Measurements from ENCODE around the gene MAD2L2. TPM values are rescaled to one million over a fixed set of nuclear protein-coding genes. Genes with fewer than 3 reads are reported as not detected.

The MAD2L2 gene
- total and polyA plus RNA-seq, 9 donors = 13.0 to 35.9 (median 27.8) TPM

DNA sequence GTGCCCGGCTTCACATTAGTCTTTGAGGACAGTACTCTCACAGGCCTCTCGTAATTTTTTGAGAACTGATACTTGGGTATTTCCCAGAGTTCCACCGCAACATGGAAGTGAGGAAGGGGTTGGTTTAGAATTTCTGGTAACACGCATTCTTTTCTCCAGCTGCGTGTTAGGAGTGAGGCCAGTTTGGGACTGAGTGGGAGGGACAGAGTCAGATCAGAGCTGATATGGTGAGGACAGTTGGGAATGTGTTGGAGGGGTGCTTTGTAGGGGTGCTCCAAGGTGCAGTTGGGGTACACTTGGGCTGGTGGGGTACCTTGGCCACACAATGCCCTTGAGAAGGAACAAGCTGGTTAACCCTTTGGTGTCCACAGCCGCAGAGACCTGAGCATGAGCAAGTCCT, 10.2 kb downstream of the MAD2L2 start:
- intact Hi-C loops (cut with DNase I) = no loop called here
- Histone ChIP-seq H3K36me3 (no peaks in the 10 kb centered on the region), H3K27me3 (no peaks in the 10 kb centered on the region), H3K4me1 (ENCODE audit: insufficient read depth) (no peaks in the 10 kb centered on the region), H3K27ac (no peak overlapping the region), H3K9me3 (no peaks in the 10 kb centered on the region), H3K4me3 (no peak overlapping the region)
- no peak for TF ChIP-seq POLR2A (IDR thresholded peaks at IDR 0.05)
- TF ChIP-seq EP300 (IDR thresholded peaks at IDR 0.05) = no peak
- TF ChIP-seq, protein P1, sequence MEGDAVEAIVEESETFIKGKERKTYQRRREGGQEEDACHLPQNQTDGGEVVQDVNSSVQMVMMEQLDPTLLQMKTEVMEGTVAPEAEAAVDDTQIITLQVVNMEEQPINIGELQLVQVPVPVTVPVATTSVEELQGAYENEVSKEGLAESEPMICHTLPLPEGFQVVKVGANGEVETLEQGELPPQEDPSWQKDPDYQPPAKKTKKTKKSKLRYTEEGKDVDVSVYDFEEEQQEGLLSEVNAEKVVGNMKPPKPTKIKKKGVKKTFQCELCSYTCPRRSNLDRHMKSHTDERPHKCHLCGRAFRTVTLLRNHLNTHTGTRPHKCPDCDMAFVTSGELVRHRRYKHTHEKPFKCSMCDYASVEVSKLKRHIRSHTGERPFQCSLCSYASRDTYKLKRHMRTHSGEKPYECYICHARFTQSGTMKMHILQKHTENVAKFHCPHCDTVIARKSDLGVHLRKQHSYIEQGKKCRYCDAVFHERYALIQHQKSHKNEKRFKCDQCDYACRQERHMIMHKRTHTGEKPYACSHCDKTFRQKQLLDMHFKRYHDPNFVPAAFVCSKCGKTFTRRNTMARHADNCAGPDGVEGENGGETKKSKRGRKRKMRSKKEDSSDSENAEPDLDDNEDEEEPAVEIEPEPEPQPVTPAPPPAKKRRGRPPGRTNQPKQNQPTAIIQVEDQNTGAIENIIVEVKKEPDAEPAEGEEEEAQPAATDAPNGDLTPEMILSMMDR (IDR thresholded peaks at IDR 0.05) = no peak
- 55 to 72% (median 60%) methylated on average over 6 of the region's 6 CpGs for WGBS, 3 donors
- no peak for DNase-seq

DNA sequence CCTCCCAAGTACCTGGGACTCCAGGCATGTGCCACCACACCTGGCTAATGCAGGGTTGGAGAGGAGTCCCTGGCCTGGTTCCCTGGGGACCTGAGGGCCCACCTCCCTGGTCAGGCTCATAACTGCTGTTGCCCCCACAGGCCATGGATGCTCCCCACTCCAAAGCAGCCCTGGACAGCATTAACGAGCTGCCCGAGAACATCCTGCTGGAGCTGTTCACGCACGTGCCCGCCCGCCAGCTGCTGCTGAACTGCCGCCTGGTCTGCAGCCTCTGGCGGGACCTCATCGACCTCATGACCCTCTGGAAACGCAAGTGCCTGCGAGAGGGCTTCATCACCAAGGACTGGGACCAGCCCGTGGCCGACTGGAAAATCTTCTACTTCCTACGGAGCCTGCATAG, 12.4 kb downstream of the MAD2L2 start:
- intact Hi-C loops (cut with DNase I) = no loop called here
- WGBS, 3 donors = 71 to 84% (median 80%) methylated on average over 5 to 14 of the region's 14 CpGs
- H3K9me3 ChIP-seq = no peaks in the 10 kb centered on the region
- TF ChIP-seq EP300 (IDR thresholded peaks at IDR 0.05) (no peak), POLR2A (IDR thresholded peaks at IDR 0.05) (no peak)
- TF ChIP-seq, protein P1 (IDR thresholded peaks at IDR 0.05) = no peak
- no peaks in the 10 kb centered on the region for H3K27me3 ChIP-seq
- H3K36me3 ChIP-seq = no peaks in the 10 kb centered on the region
- H3K4me1 ChIP-seq (ENCODE audit: insufficient read depth) = no peaks in the 10 kb centered on the region
- no peak for DNase-seq
- H3K27ac ChIP-seq = no peak overlapping the region
- no peak overlapping the region for H3K4me3 ChIP-seq

DNA sequence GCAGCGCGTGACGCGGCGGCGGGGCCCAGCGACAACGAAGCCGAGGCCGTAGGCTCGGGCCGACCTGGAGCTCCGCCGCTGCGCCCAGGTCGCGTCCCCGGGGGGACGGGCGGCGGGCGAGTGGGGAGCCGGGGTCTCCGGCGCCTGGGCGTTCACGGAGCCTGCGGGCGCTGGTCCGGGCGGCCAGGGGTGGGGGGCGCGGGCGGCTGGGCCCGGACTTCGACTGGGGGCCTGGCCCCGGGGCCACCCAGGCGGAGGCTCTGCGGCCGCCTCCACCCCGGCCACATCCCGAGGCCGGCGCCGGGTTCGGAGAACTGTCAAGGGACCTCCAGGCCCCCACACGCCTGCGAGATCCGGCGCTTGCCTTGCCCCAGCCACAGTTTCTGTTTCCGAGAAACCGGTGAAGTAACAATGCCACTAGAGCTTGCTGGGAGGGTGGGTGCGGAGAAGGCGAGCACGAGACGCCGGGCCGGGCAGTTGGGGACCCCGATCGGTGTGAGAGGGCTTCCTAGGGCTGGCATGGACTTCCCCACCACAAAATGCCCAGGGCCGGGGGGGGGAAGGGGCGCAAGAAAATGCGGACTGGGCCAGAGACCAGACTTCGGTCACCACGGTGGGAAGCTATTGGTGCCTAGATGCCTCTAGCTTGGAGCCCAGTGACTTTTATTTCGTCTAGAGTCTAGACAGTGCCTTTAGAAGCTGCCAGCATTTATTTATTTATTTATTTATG, 16.4 kb downstream of the MAD2L2 start:
- H3K4me1 ChIP-seq (ENCODE audit: insufficient read depth) = no peaks in the 10 kb centered on the region
- H3K27me3 ChIP-seq = no peaks in the 10 kb centered on the region
- H3K36me3 ChIP-seq = no peaks in the 10 kb centered on the region
- peak overlapping the region; percentile 48 to 73 for H3K27ac ChIP-seq
- WGBS, 3 donors = 0 to 1% (median 1%) methylated on average over 58 to 66 of the region's 66 CpGs
- DNase-seq = peak in 4 of 5 donors; percentile 44 to 63 (median 58)
- intact Hi-C loops (cut with DNase I) = loop anchor here in 3 of 4 donors (5.0 kb wide), 2 partner anchors 58 to 68 kb away; no protein-coding TSS in a partner anchor
- H3K9me3 ChIP-seq = no peaks in the 10 kb centered on the region
- TF ChIP-seq POLR2A (IDR thresholded peaks at IDR 0.05) = no peak
- TF ChIP-seq EP300 (IDR thresholded peaks at IDR 0.05) = no peak
- TF ChIP-seq, protein P1 (IDR thresholded peaks at IDR 0.05) = no peak
- H3K4me3 ChIP-seq = peak overlapping the region; percentile 76

DNA sequence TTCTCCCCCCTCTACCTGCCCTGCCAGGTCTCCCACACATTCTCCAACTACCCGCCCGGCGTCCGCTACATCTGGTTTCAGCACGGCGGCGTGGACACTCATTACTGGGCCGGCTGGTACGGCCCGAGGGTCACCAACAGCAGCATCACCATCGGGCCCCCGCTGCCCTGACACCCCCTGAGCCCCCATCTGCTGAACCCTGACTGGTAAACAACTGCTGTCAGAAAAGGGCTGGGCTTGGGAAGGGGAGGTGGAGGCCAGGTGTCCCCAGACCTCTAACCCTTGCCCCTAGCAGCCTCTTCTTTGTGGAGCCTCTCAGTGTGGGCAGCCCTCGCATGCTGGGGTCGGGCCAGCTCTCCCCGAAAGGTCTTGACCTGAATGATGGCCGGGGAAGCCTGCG, 19.8 kb downstream of the MAD2L2 start:
- no peak for TF ChIP-seq POLR2A (IDR thresholded peaks at IDR 0.05)
- H3K27me3 ChIP-seq = no peaks in the 10 kb centered on the region
- H3K9me3 ChIP-seq = no peaks in the 10 kb centered on the region
- WGBS, 3 donors = 79 to 88% (median 85%) methylated on average over 17 of the region's 17 CpGs
- no peak overlapping the region for H3K27ac ChIP-seq
- no peak for DNase-seq
- H3K4me3 ChIP-seq = no peak overlapping the region
- no peaks in the 10 kb centered on the region for H3K36me3 ChIP-seq
- intact Hi-C loops (cut with DNase I) = loop anchor here in 3 of 4 donors (5.0 kb wide), 2 partner anchors 61 to 71 kb away; no protein-coding TSS in a partner anchor
- no peaks in the 10 kb centered on the region for H3K4me1 ChIP-seq (ENCODE audit: insufficient read depth)

DNA sequence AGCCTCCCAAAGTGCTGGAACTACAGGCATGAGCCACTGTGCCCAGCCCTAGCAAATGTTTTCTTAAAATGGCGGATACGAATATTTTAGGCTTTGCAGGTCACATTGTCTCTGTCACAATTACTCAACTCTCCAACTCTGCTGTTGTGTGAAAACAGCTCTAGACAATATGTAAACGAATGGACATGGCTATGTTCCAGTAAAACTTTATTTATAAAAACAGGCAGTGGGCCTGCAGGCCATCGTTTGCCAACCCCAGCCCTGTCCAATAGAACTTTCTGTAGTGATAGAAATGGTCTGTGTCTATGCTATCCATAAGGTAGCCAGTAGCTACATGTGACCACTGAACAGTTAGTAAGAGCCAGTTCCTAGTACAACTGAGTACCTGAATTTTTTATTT, 21.2 kb downstream of the MAD2L2 start:
- Histone ChIP-seq H3K4me3 (no peak overlapping the region), H3K27me3 (no peaks in the 10 kb centered on the region), H3K9me3 (no peaks in the 10 kb centered on the region), H3K4me1 (ENCODE audit: insufficient read depth) (peaks cover 6% of the 10 kb centered on the region), H3K27ac (no peak overlapping the region), H3K36me3 (no peaks in the 10 kb centered on the region)
- WGBS, 3 donors = 74 to 85% (median 79%) methylated on average over 4 of the region's 4 CpGs
- no peak for DNase-seq
- intact Hi-C loops (cut with DNase I) = loop anchor here (5.0 to 10.0 kb wide), 4 partner anchors 55 to 235 kb away; no protein-coding TSS in a partner anchor
- TF ChIP-seq, protein P1 (IDR thresholded peaks at IDR 0.05) = no peak
- TF ChIP-seq POLR2A (IDR thresholded peaks at IDR 0.05) (no peak), EP300 (IDR thresholded peaks at IDR 0.05) (no peak)

Data from ovary (tissue), 9 donors.